Measurements from ENCODE around the gene DNM1L. TPM values are rescaled to one million over a fixed set of nuclear protein-coding genes. Genes with fewer than 3 reads are reported as not detected.

Gene DNM1L
- 89.1 and 104 TPM in 2 replicates for total RNA-seq

DNA sequence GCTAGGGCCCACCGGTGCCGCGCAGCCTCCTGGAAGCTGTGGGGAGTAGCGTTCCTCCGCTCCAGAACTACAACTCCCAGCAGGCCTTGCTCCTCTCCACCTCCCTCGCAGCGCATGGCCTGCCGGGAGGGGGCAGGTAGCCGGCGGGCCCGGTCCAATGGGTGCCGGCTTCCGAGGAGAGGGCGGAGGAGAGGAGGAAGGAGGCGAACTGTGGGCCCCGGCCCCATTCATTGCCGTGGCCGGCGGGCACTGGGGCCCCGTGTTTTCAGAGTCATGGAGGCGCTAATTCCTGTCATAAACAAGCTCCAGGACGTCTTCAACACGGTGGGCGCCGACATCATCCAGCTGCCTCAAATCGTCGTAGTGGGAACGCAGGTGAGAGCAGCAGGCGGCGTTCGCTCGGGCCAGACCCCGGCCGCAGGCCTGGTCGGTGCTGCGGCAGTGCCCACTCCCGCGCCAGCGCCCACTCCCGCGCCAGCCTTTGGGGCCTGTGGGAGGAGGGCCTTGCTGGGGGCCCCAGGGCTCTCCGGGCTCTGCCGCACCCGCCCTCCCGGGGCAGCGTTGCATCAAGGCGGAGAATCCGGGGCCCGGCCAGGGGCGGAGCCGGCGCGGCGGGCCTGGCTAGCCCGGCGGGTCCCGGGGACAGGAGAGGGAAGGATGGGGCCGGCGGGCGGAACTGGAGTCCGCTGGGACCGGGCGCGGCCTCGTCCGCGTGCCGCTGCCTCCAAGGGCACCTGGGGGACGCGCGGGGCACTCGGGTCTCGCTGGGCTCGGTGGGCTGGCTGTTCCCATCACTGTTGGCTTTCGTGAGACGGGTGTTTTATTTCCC, at the start of gene DNM1L:
Gene DNM1L (plus strand): TSS at position 211 of the 829 bp plus-strand sequence. CDS start 63 bp downstream, at position 274.

GRCh38 chr12:32755654-32756475, 76.8 kb downstream of the DNM1L start, which contains the start of gene YARS2:
Gene YARS2, minus strand, starts transcription at chr12:32755897. Its CDS starts 23 bp downstream, at chr12:32755874.

Other genes starting within 250 kb of the DNM1L start
- gene YARS2, start 76.6 kb downstream of the DNM1L start, total RNA-seq: 29.3 and 36.8 TPM in 2 replicates
- 0.38 and 8.2 TPM in 2 replicates for gene PKP2, start 217.5 kb downstream of the DNM1L start, total RNA-seq

All from regular cardiac myocyte (primary cell).